DND-41 (cell line): ENCODE data around the gene MSI2.

Experiments used
- ATAC-seq: fragments of 200-7000 bp; cut with Tn5 transposase; 3 replicates; pipeline ENCODE4 v1.9.1; 2021; ENCODE audit warnings: low read depth; ENCODE audit not compliant: insufficient read depth
- DNase-seq: peaks from one replicate; pipeline ENCODE4 v3.0.0-alpha.2; 2020
- H2AFZ ChIP-seq: 2 replicates; pipeline ENCODE4 v1.6.0; 2012; ENCODE audit warnings: low read depth, low read length
- H3K27ac ChIP-seq: 2 replicates; pipeline ENCODE4 v1.5.1; 2012; ENCODE audit warnings: low read length, inconsistent platforms
- H3K27me3 ChIP-seq: fragments of 200-600 bp; sonication (generic); 2 replicates; pipeline ENCODE4 v1.6.0; 2012; ENCODE audit warnings: low read length, mild to moderate bottlenecking, inconsistent platforms; ENCODE audit not compliant: insufficient read depth, poor library complexity
- H3K36me3 ChIP-seq: 2 replicates; pipeline ENCODE4 v1.5.1; 2012; ENCODE audit warnings: low read length, inconsistent platforms; ENCODE audit not compliant: insufficient read depth
- H3K4me1 ChIP-seq: 2 replicates; pipeline ENCODE4 v1.5.1; 2012; ENCODE audit warnings: mild to moderate bottlenecking, low read length; ENCODE audit not compliant: insufficient read depth
- H3K4me2 ChIP-seq: 2 replicates; pipeline ENCODE4 v1.6.0; 2012; ENCODE audit warnings: mild to moderate bottlenecking, moderate library complexity, low read length, inconsistent platforms; ENCODE audit not compliant: insufficient read depth
- H3K4me3 ChIP-seq, 2 experiments: fragments of 200-600 bp in 1 of 2; shearing (Covaris generic) in 1 of 2; 2 replicates each; pipeline ENCODE4 v1.5.1; 2012 to 2016; ENCODE audit warnings: inconsistent platforms in 2 of 2, low read length in 2 of 2, mild to moderate bottlenecking in 2 of 2, low read depth in 1 of 2, moderate library complexity in 1 of 2
- H3K79me2 ChIP-seq: 2 replicates; pipeline ENCODE4 v1.6.0; 2012; ENCODE audit warnings: low read length, inconsistent platforms; ENCODE audit not compliant: insufficient read depth
- H3K9ac ChIP-seq: 2 replicates; pipeline ENCODE4 v1.6.0; 2012; ENCODE audit warnings: low read depth, mild to moderate bottlenecking, inconsistent platforms, low read length, moderate library complexity
- H3K9me3 ChIP-seq: 2 replicates; pipeline ENCODE4 v1.5.1; 2012; ENCODE audit warnings: low read length, moderate library complexity, mild to moderate bottlenecking, inconsistent platforms; ENCODE audit not compliant: insufficient read depth, severe bottlenecking
- H4K20me1 ChIP-seq: 2 replicates; pipeline ENCODE4 v1.6.0; 2012; ENCODE audit warnings: low read length; ENCODE audit not compliant: insufficient read depth
- CTCF ChIP-seq: IDR thresholded peaks from 2 replicates; pipeline ENCODE4 v1.5.1; 2012; ENCODE audit warnings: borderline replicate concordance, low read length, moderate library complexity, mild to moderate bottlenecking; ENCODE audit not compliant: poor library complexity, severe bottlenecking; ENCODE audit errors: extremely low read depth
- EZH2 ChIP-seq: IDR thresholded peaks from 3 replicates; pipeline ENCODE4 v1.6.1; 2012; ENCODE audit warnings: borderline replicate concordance, low read depth, mild to moderate bottlenecking, moderate library complexity, low read length, inconsistent platforms; ENCODE audit not compliant: severe bottlenecking

The MSI2 gene

GRCh38 chr17:57631871-57632270 lies 375.5 kb downstream of the MSI2 start:
- no peak for DNase-seq
- peaks cover 17% of the 10 kb centered on the region for H3K79me2 ChIP-seq
- H4K20me1 ChIP-seq, result peaks cover 17% of the 10 kb centered on the region; the same call in 1 of the 2 replicates
- no peaks in the 10 kb centered on the region for H3K4me1 ChIP-seq
- H3K4me3 ChIP-seq, result no peak overlapping the region
- no peak for TF ChIP-seq CTCF
- no peak for TF ChIP-seq EZH2
- ATAC-seq, result no peak
- H3K27me3 ChIP-seq, result no peaks in the 10 kb centered on the region
- no peak overlapping the region for H3K4me2 ChIP-seq
- H2AFZ ChIP-seq, result no peak overlapping the region
- H3K27ac ChIP-seq, result peak overlapping the region; percentile 33
- H3K9ac ChIP-seq, result no peak overlapping the region
- H3K36me3 ChIP-seq, result peaks cover 100% of the 10 kb centered on the region
- H3K9me3 ChIP-seq, result no peaks in the 10 kb centered on the region

GRCh38 chr17:57632294-57632693 lies 376.0 kb downstream of the MSI2 start:
- no peak overlapping the region for H3K4me3 ChIP-seq
- peaks cover 17% of the 10 kb centered on the region for H3K79me2 ChIP-seq
- H3K9me3 ChIP-seq, result no peaks in the 10 kb centered on the region
- peaks cover 100% of the 10 kb centered on the region for H3K36me3 ChIP-seq
- H3K9ac ChIP-seq, result no peak overlapping the region
- peaks cover 17% of the 10 kb centered on the region; the same call in 1 of the 2 replicates for H4K20me1 ChIP-seq
- H3K4me1 ChIP-seq, result no peaks in the 10 kb centered on the region
- TF ChIP-seq CTCF (no peak), EZH2 (no peak)
- ATAC-seq, result no peak
- DNase-seq, result no peak
- H2AFZ ChIP-seq, result no peak overlapping the region
- peak overlapping the region; percentile 0 for H3K27ac ChIP-seq
- H3K27me3 ChIP-seq, result no peaks in the 10 kb centered on the region
- no peak overlapping the region for H3K4me2 ChIP-seq

- Histone ChIP-seq H3K9ac (no peak overlapping the region), H3K4me3 (no peak overlapping the region), H3K27me3 (no peaks in the 10 kb centered on the region), H3K9me3 (no peaks in the 10 kb centered on the region), H3K27ac (peak overlapping the region; percentile 29; the same call in 1 of the 2 replicates), H3K79me2 (peaks cover 11% of the 10 kb centered on the region), H3K4me1 (no peaks in the 10 kb centered on the region), H4K20me1 (0 out of 2 replicates have a peak, but pooled peaks cover 10% of the 10 kb centered on the region), H3K4me2 (no peak overlapping the region), H2AFZ (no peak overlapping the region), H3K36me3 (peaks cover 100% of the 10 kb centered on the region)
- no peak for DNase-seq
- ATAC-seq, result peak; percentile 16; the same call in 1 of the 3 replicates
- no peak for TF ChIP-seq EZH2
- TF ChIP-seq CTCF, result no peak
Observed at GRCh38 chr17:57633236-57633635, 376.9 kb downstream of the MSI2 start.
